Stimulated activated CD4-positive, alpha-beta T cell treated with anti-CD3 and anti-CD28 coated beads, Interleukin-15, amount 100 ng/mL, for 1 hour (primary cell): ENCODE measurements around the gene CORO7.

Experiments
- DNase-seq, 2 donors: peaks; one replicate each; pipeline ENCODE4 v3.0.0-alpha.2; 2020; ENCODE audit warnings: low read depth in 1 of 2, low spot score in 1 of 2

CORO7 gene

DNA sequence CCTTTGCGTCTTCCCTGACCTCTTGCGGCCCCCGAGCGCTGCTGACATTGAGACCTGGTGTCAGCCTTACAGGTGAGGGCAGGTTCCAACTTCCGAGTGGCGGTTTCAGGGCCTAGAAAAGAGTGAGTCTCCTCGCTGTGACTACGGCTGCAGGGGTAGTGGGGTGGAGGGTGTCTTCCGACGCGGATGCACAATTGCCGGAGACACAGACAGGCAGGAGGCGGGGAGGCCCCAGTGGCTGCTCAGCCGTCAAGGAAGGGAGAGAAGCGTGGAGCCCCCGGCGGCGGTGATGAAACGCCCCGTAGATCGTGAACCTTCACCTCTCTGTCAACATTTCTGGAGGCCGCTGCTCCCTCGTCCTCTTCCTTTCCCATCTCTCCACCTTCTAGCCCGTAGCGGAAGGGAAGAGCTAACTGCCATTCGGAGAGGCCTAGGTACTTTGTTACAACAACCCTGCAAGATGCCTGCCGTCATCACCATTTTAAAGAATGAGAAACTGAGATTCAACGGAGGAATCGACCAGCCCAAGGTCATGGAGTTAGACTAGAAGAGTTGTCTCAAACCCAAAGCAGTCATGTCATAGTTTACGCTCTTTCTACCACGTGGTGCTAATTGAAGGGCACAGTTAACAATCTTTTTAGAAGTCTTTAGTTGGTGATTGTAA, 9.8 kb upstream of the CORO7 start:
- no peak for DNase-seq

DNA sequence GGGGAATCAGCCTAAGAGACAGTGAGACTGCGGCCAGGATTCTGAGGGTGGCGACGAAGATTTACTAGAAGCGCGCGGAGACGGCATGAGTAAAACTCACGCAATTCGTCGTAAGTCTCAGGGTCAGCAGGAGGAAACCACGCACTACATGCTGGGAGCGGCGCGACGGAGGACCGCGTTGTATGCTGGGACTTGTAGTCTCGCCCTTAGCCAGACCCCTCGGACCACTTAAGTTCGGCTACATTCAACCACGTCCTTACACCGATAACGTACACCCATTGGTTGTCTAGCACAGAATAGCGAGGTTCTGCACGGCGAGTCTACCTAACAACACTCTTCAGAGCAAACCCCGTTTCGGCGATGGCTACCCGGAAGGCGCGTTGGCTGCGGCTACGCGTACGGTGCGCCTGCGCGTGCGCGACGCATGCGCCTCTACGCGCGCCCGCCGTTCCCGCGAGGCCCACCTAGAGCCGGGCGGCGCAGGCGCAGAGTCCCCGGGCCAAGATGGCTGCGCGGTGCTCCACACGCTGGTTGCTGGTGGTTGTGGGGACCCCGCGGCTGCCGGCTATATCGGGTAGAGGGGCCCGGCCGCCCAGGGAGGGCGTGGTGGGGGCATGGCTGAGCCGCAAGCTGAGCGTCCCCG, 9.1 kb upstream of the CORO7 start, which contains the start of gene DNAJA3:
Gene DNAJA3, plus strand, starts transcription at position 491 of the 643 bp plus-strand sequence. Its CDS starts 14 bp downstream, at position 505.
- DNase-seq = peak; percentile 86 to 89

DNA sequence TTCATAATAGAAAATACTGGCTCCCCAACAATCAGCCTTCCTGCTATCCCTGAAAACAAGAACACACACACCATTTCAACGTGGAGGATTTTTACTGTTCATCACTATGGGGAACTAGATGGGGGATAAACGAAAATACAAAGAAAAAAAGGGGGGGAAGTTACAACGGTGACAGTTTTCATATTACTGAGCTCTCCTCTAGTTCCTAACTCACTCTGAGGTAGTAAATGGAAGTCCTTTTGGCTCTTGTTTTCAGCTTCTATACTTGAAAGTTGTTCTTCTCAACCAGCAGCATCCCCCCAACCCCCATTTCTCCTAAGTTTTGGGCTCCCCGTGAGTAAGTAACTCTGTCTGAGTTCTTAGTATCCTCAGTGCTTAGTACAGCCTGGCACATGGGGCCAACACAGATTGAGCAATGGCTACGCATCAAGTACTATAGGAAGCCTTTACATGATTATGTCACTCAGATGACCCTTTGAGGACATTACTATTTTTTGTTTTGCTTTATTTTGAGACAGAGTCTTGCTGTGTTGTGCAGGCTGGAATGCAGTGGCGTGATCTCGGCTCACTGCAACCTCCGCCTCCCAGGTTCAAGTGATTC, 4.2 kb upstream of the CORO7 start:
- no peak for DNase-seq

DNA sequence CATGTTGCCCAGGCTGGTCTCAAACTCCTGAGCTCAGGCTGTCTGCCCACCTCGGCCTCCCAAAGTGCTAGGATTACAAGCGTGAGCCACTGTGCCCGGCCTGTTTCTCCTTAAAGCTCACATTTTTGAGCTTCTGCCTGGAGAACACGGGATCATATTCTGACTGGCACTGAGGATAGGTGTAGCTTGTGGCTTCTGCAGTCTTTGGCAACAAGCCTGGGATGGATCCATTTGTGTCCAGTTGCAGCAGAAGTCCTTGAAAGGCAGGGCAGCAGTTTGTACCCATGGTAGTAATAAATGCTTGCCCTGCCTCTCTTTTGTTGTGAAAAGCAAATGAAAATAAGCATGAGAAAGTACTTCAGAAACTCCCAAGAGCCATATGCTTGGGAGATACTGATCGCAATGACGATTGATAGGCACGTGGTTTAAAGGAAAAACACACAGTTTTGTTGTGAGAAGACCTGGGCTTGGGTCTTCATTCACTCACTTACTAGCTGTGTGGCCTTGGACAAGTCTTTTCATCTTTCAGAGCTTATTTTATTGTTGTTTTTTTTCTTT, 3.1 kb upstream of the CORO7 start:
- no peak for DNase-seq

DNA sequence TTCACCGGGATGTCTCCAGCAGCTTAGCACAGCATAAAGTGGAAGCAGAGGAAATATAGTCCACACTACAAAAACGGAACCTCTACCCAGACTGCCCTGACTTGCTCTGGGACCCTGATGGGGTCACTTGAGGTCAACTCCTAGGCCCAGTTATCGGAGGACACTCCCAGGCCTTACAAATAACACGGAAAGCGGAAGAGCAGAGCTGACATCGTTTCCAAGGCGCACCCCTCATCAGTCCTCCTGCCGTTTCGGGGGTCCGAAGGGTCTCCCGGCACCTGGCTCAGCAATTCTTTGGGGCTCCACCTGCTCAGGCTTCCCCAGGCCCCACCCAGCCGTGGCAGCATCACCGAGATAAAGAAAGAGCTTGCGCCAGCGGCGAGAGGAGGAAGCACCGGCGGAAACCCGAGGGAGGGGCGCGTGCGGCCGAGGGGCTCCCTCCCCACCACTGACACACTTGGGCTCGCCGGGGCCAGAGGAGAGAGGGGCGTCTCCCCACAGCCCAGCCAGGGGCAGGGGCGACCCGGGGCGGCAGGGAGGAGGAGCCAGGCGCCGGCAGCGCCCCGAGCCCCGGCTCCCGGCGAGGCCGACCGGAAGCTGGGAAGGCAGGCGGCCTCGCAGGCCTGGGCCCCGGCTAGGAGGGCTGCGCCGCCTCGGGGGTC, 727 bp downstream of the CORO7 start:
- DNase-seq = peak; percentile 18 to 27

DNA sequence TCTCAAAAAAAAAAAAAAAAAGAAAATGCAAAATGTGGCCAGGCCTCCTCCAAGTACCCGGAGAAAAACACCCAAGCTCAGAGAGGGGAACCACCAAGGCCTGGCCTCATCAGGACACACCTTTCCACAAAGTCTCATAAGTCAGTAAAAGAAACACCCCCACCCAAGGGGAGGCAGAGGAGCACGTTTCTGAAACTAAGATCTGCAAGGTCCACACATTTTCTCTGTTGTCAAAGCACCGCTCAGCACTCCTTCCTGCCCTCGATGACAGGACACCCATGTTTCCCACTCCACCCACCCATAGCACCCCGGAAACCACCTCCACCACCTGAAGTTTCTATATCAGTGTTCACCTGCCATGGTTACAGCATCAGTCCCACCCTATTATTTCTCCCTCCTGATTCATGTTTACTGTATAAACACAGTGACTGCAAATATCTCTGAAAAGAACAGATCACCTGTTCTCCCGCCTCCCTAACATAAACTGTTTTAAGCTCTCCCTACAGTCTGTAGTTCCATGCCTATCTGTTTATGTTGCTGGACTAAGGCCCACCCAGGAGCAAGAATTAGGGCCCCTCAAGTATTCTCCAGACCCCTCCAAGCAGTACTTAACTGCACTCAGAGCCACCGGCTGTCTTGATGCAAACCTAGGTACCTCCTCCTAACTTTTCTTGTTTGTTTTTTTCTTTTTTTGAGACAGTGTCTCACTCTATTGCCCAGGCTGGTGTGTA, 2.0 kb downstream of the CORO7 start:
- DNase-seq = peak; percentile 56 to 60

DNA sequence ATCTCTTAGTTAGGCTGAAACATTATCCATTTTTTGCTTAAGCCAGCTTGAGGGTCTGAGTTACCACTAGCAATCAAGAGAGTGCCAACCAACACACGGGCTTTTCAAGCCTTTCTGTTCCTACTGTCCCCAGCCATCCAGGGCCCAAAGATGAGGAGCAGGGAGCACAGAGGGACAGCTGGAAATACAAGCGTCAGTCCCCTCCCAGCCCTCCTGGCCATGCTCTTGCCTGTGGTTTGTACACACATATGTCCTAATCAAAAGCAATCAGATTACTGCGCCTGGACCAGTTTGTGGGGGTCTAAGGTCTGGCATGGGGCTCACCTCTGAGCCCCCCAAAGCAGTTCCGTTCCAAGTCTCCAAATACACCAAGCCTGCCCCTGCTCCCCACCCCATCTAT, 3.5 kb downstream of the CORO7 start:
- DNase-seq = no peak

DNA sequence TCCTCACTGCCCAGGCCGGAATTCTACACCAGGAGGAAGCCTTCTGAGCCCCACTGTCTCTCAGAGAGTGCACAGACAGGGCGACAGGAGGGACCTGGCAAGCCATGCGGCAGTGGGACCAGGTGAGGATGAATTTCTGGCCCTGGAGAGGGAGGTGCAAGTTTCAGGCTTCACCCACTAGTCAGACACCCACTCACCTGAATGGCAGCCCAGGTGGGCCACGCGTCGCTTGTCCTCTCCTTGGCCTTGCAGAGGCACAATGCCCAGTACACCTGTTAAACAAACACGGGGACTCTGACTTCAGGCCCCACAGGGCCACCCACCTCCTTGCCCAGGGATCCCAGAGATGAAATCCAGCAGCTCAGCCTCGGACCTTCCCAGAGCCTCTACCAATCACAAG, 4.2 kb downstream of the CORO7 start:
- DNase-seq = no peak

DNA sequence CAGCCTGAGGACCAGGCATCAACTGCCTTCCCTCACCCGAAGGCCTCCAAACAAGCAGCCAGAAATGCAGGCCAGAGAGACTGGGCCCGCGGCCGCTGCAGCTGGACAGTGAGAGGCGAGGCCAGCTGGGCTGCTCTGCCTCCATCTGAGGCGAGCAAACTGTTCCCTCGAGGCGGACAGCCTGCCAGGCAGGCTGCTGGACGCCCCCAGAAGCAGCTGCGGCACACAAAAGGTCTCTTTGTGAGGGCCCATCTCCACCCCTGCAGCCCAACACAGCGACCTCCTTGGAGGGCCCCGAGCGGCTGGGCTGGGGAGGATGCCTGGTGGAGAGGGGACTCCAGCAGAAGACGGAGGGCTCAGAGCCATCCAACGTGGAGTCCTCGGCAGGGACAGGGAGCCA, 4.7 kb downstream of the CORO7 start:
- no peak for DNase-seq

DNA sequence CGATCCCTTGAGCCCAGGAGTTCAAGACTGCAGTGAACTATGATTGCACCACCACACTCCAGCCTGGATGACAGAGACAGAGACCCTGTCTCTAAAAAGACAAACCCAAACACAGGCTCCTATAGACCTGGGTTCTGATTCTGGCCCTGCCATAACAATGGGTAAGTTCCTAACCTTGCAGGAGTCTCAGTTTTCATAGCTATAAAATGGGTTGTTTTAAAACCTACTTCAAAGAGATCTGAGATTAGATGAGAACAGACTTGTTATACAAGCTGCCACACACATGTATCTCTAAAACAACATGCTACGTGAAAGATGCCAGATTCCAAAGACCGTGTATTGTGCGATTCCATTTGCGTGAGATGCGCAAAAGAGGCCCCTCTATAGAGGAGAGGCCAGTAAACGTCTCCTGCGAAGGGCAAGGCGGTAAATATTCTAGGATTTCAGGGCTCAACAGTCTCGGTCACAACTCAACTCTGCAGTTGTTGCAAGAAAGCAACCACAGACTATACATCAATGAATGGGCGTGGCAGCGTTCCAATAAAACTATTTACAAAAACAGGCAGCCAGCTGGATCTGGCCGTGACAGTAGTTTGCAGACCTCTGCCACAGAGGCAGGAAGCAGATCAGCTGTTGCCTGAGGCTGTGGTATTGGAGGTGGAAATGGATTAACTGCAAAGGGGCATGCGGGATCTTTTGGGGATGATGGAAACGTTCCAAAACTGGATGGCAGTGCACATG, 5.9 kb downstream of the CORO7 start:
- no peak for DNase-seq

DNA sequence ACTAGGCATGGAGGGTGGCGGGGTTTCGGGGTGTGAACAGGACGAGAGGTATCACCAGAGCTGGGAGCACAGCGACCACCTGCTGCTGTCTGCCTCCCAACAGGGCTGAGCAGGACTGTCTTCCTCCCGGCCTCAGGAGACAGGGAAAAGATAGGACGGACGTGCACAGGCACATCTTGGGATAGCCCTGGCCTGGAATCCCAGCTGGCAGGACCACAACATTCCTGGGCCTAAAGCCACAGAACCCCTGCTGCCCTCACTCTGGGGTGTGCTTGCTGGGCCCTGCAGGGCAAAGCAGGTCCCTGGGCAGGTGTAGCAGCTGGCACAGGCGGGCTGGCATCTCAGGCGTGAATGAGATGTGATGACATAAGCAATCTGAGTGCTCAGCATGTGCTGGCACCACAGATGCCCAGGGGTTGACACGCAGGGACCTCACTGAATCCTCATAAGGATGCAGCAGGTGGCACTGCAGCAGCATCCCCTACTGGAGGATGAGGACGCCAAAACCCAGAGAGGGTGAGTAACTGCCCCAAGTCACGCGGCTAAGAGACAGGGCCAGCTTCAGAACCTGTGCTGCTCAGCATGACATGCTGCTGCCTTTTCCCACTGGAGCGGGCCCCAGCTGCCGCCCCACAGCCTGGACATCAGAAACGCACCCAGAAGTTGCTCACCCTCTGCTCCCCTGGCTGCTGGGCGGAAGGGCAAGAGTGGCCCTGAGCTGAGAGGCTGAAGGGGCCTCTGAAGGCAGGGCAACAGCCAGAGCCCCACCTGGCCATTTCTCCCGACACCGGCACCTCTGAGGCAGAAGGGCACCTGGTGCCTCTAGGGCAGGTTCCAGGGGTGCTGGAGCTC, 7.1 kb downstream of the CORO7 start:
- no peak for DNase-seq

DNA sequence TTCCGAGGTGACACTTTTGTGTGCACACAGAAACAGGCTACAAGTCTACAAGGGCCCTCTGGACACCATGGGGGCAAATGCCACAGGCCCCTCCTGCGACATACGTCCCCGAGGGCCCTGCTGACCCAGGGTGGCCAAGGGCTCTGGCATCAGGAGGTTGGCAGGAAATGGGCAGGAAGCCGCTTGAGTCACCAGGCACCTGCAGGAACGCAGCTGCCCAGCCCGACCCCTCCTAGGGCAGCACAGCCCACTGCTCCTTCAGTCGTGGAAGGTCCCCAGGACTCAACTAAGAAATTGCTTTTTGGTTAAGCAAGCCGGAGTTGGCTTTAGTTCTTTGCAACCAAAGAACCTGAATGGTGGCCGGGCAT, 8.1 kb downstream of the CORO7 start:
- no peak for DNase-seq

DNA sequence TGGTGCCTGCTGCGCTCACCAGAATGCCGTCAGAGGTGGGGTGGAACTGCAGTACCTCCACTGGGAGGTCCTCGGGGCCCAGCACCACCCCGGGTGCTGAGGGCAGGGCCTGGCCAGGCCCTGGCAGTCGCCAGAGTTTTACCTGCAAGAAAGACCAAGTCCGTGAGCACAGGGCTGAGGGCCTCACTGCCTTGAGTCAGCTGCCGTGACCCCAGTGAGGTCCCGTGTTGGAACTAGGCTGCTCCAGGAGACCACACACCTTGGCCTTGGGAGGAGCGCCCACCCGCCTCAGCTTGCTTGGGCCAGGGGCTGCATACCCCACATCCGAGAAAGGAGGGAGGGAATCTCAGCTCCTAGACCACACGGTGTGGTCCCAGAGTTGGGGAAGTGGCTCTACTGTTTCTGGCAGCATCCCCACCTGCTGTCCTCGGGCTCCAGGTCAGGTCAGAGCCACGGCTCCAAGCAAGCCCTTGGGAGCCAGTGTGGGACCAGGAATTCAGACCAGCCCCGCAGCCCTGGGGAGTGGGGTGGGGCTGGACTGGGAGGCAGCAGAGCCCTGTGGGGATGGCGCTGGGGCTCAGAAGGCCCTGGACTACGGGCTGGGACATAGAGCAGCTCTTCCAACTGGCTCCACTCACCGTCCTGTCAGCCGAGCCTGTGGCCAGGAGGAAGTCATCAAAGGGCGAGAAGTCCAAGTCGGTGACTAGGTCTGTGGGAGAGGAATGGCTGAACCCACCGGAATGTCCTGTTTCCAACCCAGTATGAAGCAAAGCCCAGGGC, 8.7 kb downstream of the CORO7 start:
- no peak for DNase-seq

DNA sequence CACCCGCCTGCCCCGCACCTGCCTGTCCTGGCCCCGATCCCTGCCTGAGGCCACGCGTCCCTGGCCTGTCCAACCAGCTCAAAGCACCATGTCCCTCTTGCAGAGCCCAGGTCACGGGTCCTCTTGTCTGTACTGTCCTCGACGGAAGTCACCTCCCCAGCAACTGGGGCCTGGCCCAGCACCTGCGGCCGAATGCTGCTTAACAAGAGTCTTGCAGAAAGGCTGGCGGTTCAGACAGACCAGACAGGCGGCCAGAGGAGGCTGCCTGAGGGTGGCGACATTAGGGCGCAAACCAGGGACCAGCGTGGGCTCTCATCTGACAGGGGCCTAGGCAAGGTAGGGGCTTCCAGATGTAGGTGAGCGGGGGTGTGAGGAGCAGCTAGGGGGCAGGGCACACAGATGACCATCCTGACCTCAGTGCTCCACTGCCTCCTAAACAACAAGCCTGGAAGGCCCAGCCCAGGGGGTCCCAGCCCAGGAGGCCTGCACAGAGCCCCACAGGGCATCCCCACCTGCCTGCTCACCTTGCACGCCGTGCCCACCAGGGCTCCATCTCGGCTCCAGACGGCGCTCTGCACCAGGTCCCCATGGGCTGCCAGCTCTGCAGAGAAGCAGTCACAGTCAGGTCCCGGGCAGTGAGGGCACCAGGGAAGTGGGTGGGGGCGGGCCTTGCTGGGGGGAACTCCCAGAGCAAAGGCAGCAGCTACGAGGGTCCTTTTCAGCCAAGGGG, 11.3 kb downstream of the CORO7 start:
- DNase-seq = no peak

DNA sequence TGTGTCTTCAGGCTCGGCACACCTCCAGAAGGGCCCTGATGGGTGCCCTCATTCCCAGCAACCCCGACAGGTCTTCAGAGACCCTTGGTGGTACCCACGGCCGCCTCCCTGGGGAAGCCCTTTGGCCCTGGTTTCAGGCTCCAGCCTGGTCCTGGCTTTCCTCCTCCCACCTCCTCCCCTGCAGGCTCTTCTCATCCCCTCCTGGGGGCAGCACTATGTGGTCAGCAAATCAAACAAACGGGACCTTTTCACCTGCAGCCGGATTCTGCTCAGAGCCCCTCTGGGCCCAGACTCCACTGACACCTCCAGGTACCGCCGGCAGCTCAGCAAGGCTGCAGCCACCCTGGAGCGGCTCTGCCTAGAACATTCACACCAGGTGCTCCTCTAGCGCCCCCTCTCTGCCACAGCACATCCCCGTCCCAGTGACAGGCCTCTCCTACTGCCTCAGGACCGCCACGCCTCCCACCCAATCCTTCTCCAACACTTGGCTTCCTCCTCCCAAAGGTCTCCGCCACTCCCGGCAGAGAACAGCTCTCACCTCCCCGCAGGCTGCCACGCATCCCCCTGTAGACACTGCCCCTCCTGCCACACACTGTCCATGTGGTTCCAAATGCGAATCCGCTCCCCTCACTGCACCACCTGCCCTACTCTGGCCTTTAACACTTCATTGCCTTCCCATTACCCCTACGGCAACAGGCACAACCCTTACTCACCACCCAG, 12.0 kb downstream of the CORO7 start:
- peak in 1 of 2 donors; percentile 16 for DNase-seq

DNA sequence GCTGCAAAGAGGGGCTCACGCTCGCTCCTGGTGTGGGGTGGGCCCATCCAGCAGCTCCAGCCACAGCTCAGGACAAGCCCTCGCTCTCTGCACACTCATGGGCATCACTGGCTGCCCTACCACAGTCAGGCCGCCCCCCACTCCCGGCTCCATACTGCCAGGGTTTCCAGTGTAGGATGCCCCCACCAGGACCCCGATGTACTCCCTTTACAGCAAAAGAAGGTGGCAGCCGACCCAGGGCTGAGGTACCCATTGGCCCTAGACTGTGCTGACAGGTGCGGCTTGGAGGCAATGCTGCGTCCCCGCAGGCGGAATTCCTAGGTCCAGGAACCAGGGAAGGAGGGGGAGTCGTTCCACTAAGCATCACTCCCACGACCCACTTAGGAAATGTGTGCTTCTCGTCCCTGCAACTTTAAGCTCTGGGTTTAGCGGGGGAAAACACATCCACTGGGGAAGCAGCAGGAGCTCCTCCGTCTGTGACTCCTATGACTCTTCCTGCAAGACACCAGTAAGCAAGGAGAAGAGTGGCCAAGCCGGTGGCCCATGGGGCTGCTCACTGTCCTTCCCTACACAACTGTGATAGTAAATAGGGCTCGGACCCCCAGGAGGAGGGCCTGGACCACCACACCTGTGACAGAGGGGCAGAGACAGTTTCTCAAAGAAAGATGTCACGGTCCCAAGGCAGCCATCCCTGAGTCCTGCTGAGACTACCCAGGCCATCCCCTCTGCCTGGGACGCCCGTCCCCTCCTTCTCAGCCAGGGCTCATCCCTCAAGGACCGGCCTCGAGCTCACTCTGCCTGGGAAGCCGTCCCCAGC, 13.1 kb downstream of the CORO7 start:
- DNase-seq = no peak
